NCI-H510A (cell line): ENCODE data around the gene KDM6B.

Experiments
- DNase-seq: peaks from one replicate; lab custom pipeline; 2025; lab: John Stamatoyannopoulos, UW

KDM6B gene

DNA sequence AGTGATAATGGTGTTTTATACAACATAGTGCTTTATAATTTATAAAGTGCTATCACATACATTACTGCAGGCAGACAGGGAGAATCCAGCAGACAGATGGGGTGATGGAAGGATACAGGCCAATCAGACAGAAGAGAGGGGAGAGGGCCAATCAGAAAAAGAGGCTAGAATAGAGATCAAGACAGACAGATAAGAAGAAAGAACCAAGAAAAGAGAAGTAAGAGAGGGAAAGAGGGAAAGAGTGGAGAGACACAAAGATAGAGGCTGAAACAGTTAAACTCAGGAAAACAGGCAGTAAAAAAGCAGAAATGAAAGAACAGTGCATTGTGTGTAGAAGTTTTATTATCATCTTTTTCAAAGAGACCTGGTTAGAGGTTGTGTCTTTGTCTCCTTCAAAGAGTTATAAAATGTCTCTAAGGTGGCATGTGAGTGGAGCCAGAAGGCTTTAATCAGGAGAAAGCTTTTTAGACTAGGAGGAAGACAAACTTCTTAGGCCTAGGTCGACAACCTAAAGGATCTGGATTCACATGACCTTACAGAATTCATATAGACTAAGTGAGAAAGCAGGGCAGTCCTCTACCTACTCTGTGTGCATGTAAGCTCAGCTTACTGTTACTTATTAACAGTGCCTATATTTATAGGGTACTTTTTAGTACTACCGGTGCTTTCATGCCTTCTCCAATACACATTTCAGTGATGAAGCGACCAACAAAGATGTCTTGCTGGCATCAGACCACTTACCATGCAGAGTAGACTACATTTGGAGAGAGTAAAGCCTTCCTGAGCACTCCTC is 46.3 kb downstream of the KDM6B start:
- no peak for DNase-seq

DNA sequence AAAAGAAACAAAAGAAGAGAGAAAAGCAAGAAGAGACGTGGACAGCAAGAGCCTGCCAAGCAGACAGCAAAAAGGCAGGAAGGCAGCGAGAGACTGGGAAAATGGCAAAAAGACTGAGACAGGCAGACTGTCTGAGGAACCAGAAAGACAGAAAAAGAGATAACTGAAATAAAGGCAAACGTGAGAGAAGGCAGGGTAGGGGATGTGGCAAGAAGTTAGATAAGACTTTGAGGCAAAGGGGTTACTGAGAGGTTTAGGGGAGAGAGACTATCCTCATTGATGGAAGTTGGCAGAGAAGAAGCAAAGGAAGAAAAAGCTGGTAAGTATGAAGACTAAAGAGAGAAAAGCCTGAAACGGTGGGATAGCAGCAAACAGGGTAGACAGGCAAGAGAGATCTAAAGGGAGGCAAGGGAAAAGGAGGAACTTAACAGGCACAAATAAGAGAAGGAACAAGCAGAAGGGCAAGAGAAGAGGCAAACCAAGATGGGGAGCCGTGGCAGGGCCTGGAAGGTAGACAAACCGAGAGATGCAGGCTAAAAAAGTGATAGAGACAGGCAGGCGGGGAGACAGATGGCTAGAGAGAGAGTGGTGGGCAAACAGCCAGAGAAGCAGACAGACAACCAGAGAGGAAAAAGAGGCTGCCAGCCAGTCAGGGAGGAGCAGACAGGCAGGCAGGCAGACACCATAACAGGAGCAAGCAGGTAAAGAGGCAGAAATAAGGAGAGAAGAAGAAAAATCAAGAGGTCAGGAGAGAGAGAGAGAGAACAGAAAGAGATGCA is 47.4 kb downstream of the KDM6B start:
- DNase-seq, result peak; percentile 50

DNA sequence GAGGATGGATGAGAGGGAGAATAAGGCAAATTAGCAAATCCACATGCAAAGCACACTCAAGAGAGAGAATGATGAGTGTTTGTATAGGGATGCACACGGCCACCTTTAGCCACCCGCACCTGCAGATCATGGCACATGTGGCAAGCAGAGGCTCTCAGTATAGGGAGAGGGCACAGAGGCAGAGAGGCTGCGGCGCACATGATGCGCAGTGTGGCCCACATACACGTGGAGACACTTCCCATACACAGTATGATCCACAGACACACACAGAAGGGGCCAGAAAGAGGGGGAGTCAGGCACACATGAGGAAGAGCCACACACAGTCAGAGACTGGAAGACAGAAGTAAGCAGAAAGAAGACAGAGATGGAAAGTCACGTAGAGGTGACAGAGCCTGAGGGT is 48.1 kb downstream of the KDM6B start:
- peak; percentile 75 for DNase-seq

DNA sequence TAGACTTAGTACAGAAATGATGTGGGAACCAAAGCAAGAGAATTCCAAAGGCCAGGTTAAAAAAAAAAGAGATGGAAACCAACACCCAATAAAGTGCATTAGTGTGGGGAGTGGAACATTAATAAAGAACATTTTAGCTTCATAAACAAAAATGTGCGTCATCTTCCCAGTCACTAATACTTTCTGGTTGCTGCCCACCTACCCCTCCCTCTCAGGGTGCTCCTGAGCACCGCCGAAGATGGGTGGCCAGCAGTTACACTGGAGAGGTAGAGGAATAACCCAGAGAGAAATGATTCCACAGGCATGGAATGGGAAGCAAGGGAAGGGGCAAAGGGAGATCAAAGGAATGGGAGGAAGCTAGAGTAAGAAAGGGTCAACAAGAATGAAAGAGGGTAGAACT is 48.6 kb downstream of the KDM6B start:
- no peak for DNase-seq
